Ectodermal cell (in vitro differentiated cells): ENCODE measurements around the gene TNS1.

Experiments
- H3K27ac ChIP-seq: 2 replicates; pipeline ENCODE4 v1.7.0; 2013; ENCODE audit warnings: mild to moderate bottlenecking, low read depth, low read length; ENCODE audit not compliant: insufficient read depth, poor library complexity, severe bottlenecking
- H3K27me3 ChIP-seq: 2 replicates; pipeline ENCODE4 v1.7.0; 2013; ENCODE audit warnings: mild to moderate bottlenecking, low read length; ENCODE audit not compliant: insufficient read depth, control insufficient read depth, poor library complexity, severe bottlenecking
- H3K36me3 ChIP-seq: one replicate; pipeline ENCODE4 v1.7.0; 2013; ENCODE audit warnings: low read length; ENCODE audit not compliant: control insufficient read depth, insufficient read depth
- H3K4me1 ChIP-seq: one replicate; pipeline ENCODE4 v1.7.0; 2013; ENCODE audit warnings: low read length; ENCODE audit not compliant: control insufficient read depth, insufficient read depth
- H3K4me3 ChIP-seq: 2 replicates; pipeline ENCODE4 v1.7.0; 2013; ENCODE audit warnings: low read depth, low read length, control low read depth; ENCODE audit not compliant: insufficient read depth
- H3K9me3 ChIP-seq: 2 replicates; pipeline ENCODE4 v1.7.0; 2013; ENCODE audit warnings: mild to moderate bottlenecking, low read length, moderate library complexity; ENCODE audit not compliant: control insufficient read depth
- WGBS, 2 experiments: methylation state at CpG; one replicate each; pipeline ENCODE4 v1.1.7; 2013; ENCODE audit warnings: missing lambda C conversion rate in 2 of 2; 5-methylcytosine and 5-hydroxymethylcytosine counted together

TNS1 gene

GRCh38 chr2:217897816-217898806, 104.7 kb downstream of the TNS1 start:
- Histone ChIP-seq H3K27ac (no peak overlapping the region), H3K36me3 (no peaks in the 10 kb centered on the region), H3K4me1 (peaks cover 4% of the 10 kb centered on the region), H3K9me3 (no peaks in the 10 kb centered on the region), H3K27me3 (no peaks in the 10 kb centered on the region), H3K4me3 (no peak overlapping the region)
- 91 to 92% methylated on average over 23 of the region's 23 CpGs for WGBS, 2 experiments

GRCh38 chr2:217897091-217897715, 105.6 kb downstream of the TNS1 start:
- Histone ChIP-seq H3K4me3 (no peak overlapping the region), H3K9me3 (no peaks in the 10 kb centered on the region), H3K27me3 (no peaks in the 10 kb centered on the region), H3K36me3 (no peaks in the 10 kb centered on the region), H3K27ac (no peak overlapping the region), H3K4me1 (peaks cover 4% of the 10 kb centered on the region)
- 93 to 94% methylated on average over 9 of the region's 9 CpGs for WGBS, 2 experiments

GRCh38 chr2:217895070-217895635, 107.6 kb downstream of the TNS1 start:
- no peaks in the 10 kb centered on the region for H3K9me3 ChIP-seq
- 93% methylated on average over 19 of the region's 19 CpGs for WGBS, 2 experiments
- no peaks in the 10 kb centered on the region for H3K36me3 ChIP-seq
- peaks cover 4% of the 10 kb centered on the region for H3K4me1 ChIP-seq
- H3K27me3 ChIP-seq, result no peaks in the 10 kb centered on the region
- no peak overlapping the region for H3K4me3 ChIP-seq
- no peak overlapping the region for H3K27ac ChIP-seq

- no peak overlapping the region for H3K27ac ChIP-seq
- no peaks in the 10 kb centered on the region for H3K4me1 ChIP-seq
- H3K27me3 ChIP-seq, result no peaks in the 10 kb centered on the region
- H3K9me3 ChIP-seq, result no peaks in the 10 kb centered on the region
- no peak overlapping the region for H3K4me3 ChIP-seq
- H3K36me3 ChIP-seq, result no peaks in the 10 kb centered on the region
- 94 to 95% methylated on average over 8 of the region's 8 CpGs for WGBS, 2 experiments
Measured at GRCh38 chr2:217893440-217893839, 109.4 kb downstream of the TNS1 start.

GRCh38 chr2:217892560-217892959, 110.2 kb downstream of the TNS1 start:
- Histone ChIP-seq H3K4me1 (no peaks in the 10 kb centered on the region), H3K36me3 (no peaks in the 10 kb centered on the region), H3K27ac (no peak overlapping the region), H3K27me3 (no peaks in the 10 kb centered on the region), H3K4me3 (no peak overlapping the region), H3K9me3 (no peaks in the 10 kb centered on the region)
- WGBS, 2 experiments, result 87 to 89% methylated on average over 6 to 8 of the region's 8 CpGs

- no peaks in the 10 kb centered on the region for H3K9me3 ChIP-seq
- no peak overlapping the region for H3K4me3 ChIP-seq
- H3K27ac ChIP-seq, result no peak overlapping the region
- WGBS, 2 experiments, result 84 to 87% methylated on average over 4 of the region's 4 CpGs
- H3K36me3 ChIP-seq, result no peaks in the 10 kb centered on the region
- H3K27me3 ChIP-seq, result no peaks in the 10 kb centered on the region
- no peaks in the 10 kb centered on the region for H3K4me1 ChIP-seq
Measured at GRCh38 chr2:217890445-217890844, 112.3 kb downstream of the TNS1 start.

GRCh38 chr2:217889656-217890055, 113.1 kb downstream of the TNS1 start:
- no peak overlapping the region for H3K27ac ChIP-seq
- H3K4me1 ChIP-seq, result no peaks in the 10 kb centered on the region
- WGBS, 2 experiments, result 90 to 91% methylated on average over 5 of the region's 5 CpGs
- H3K9me3 ChIP-seq, result no peaks in the 10 kb centered on the region
- no peaks in the 10 kb centered on the region for H3K27me3 ChIP-seq
- H3K4me3 ChIP-seq, result no peak overlapping the region
- no peaks in the 10 kb centered on the region for H3K36me3 ChIP-seq

GRCh38 chr2:217887841-217888701, 114.7 kb downstream of the TNS1 start:
- H3K4me3 ChIP-seq, result no peak overlapping the region
- no peaks in the 10 kb centered on the region for H3K4me1 ChIP-seq
- H3K27ac ChIP-seq, result no peak overlapping the region
- H3K36me3 ChIP-seq, result no peaks in the 10 kb centered on the region
- no peaks in the 10 kb centered on the region for H3K9me3 ChIP-seq
- 95% methylated on average over 16 of the region's 16 CpGs for WGBS, 2 experiments
- no peaks in the 10 kb centered on the region for H3K27me3 ChIP-seq

- no peaks in the 10 kb centered on the region for H3K4me1 ChIP-seq
- no peaks in the 10 kb centered on the region for H3K27me3 ChIP-seq
- no peak overlapping the region for H3K4me3 ChIP-seq
- 21 to 27% methylated on average over 6 of the region's 6 CpGs for WGBS, 2 experiments
- H3K9me3 ChIP-seq, result no peaks in the 10 kb centered on the region
- H3K27ac ChIP-seq, result no peak overlapping the region
- no peaks in the 10 kb centered on the region for H3K36me3 ChIP-seq
Measured at GRCh38 chr2:217886720-217887309, 116.0 kb downstream of the TNS1 start.
